ENCODE data around the gene COQ8A. TPM values are rescaled to one million over a fixed set of nuclear protein-coding genes. Genes with fewer than 3 reads are reported as not detected.

The COQ8A gene
- total RNA-seq, 1 donor: 8.4 TPM

DNA sequence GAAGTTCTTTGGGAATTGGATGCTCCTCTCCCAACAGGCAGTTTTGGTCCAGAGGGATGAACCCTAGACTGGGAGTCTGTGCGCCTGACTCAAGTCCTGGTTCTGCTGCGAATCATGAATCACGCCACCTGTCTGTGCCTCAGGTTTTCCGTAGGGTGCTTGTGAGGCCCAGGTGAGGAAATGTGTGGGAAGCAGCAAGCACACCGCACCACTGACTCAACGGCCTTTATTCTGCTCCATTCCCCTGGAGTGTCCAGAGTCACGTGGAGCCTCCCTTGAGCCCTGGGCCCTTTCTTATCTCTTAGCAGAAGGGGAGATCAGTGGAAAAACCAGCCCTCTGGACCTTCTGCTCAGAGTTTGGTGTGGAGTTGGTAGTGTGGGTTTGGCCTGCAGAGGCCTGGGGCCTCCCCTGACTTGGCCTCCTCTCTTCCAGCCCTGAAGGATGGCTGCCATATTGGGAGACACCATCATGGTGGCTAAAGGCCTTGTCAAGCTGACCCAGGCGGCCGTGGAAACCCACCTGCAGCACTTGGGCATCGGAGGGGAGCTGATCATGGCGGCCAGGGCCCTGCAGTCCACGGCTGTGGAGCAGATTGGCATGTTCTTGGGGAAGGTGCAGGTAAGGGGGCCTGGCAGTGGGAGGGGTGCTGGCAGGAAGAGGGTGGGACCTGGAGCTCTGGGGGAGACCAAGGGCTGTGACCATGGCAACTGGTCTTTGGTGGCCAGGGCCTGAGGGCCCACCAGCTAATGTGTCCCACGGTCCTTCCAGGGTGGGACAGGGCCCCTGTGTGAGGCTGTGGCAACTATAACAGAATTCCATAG lies 21.1 kb downstream of the COQ8A start:
- TF ChIP-seq, protein P1, sequence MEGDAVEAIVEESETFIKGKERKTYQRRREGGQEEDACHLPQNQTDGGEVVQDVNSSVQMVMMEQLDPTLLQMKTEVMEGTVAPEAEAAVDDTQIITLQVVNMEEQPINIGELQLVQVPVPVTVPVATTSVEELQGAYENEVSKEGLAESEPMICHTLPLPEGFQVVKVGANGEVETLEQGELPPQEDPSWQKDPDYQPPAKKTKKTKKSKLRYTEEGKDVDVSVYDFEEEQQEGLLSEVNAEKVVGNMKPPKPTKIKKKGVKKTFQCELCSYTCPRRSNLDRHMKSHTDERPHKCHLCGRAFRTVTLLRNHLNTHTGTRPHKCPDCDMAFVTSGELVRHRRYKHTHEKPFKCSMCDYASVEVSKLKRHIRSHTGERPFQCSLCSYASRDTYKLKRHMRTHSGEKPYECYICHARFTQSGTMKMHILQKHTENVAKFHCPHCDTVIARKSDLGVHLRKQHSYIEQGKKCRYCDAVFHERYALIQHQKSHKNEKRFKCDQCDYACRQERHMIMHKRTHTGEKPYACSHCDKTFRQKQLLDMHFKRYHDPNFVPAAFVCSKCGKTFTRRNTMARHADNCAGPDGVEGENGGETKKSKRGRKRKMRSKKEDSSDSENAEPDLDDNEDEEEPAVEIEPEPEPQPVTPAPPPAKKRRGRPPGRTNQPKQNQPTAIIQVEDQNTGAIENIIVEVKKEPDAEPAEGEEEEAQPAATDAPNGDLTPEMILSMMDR (IDR thresholded peaks at IDR 0.05; ENCODE audit: insufficient read depth, low read length): no peak
- DNase-seq (ENCODE audit: low read depth): no peak
- no peak overlapping the region for H3K4me3 ChIP-seq (ENCODE audit: low read depth, low read length)

GRCh38 chr1:226962421-226963391 lies 22.6 kb downstream of the COQ8A start:
- DNase-seq (ENCODE audit: low read depth): no peak
- H3K4me3 ChIP-seq (ENCODE audit: low read depth, low read length): no peak overlapping the region
- TF ChIP-seq, protein P1 (IDR thresholded peaks at IDR 0.05; ENCODE audit: insufficient read depth, low read length): no peak

DNA sequence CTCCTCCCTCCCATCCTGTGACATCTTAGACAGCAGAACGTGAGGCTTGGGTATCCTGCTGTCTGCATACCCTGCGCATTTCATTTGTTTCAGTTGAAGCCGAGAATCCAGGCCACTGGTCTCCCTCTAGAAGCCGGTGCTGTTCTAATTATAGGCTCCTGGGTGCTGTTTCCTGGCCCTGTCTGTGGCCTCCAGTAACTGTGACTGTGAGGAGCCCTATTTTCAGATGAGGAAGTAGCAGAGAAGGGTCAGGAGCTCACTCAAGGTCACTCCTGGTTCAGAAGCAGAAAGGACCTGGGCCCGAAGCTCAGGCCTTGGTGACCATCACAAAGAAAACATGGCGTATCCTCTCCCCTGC lies 24.0 kb downstream of the COQ8A start:
- no peak for DNase-seq (ENCODE audit: low read depth)
- H3K4me3 ChIP-seq (ENCODE audit: low read depth, low read length): no peak overlapping the region
- TF ChIP-seq, protein P1 (IDR thresholded peaks at IDR 0.05; ENCODE audit: insufficient read depth, low read length): no peak

DNA sequence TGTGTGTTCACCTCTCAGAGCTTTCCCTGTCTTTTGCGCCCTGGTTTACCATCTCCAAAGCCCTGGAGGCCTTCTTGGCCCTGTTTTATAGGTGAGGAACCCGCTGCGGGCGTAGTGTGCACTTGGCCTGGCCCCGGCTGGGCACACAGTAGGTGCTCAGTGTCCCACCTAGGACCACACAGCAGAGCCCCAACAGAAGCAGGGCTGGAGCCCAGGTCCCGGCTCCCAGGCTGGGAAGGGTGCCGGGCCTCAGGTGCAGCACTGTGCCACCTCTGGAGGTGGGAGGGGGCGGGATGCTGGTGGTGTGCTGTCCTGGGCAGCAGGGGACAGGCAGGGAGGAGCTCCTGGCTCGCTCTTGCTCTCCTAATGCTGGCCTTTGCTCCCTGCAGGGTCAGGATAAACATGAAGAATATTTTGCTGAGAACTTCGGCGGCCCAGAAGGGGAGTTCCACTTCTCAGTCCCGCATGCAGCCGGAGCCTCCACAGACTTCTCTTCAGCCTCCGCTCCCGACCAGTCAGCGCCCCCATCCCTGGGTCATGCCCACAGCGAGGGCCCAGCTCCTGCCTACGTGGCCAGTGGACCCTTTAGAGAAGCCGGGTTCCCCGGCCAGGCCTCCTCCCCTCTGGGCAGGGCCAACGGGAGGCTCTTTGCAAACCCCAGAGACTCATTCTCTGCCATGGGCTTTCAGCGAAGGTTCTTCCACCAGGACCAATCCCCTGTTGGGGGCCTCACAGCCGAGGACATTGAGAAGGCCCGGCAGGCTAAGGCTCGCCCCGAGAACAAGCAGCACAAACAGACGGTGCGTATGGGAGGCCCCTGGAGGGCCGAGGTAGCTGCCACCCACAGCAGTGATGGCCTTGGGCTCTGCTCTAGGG lies 24.8 kb downstream of the COQ8A start:
- TF ChIP-seq, protein P1 (IDR thresholded peaks at IDR 0.05; ENCODE audit: insufficient read depth, low read length): no peak
- DNase-seq (ENCODE audit: low read depth): no peak
- no peak overlapping the region for H3K4me3 ChIP-seq (ENCODE audit: low read depth, low read length)

GRCh38 chr1:226965581-226966440 lies 25.7 kb downstream of the COQ8A start:
- DNase-seq (ENCODE audit: low read depth): no peak
- TF ChIP-seq, protein P1 (IDR thresholded peaks at IDR 0.05; ENCODE audit: insufficient read depth, low read length): no peak
- no peak overlapping the region for H3K4me3 ChIP-seq (ENCODE audit: low read depth, low read length)

All from fibroblast of the aortic adventitia (primary cell).